GM12878 (cell line): ENCODE data around the gene CYP46A1.

ENCODE experiments used
- EZH2 ChIP-seq: IDR thresholded peaks from 2 replicates; pipeline ENCODE4 v1.6.1; 2012; ENCODE audit warnings: low read depth, mild to moderate bottlenecking, control low read depth, inconsistent platforms, low read length, borderline replicate concordance; ENCODE audit not compliant: control insufficient read depth
- POLR2A ChIP-seq: IDR thresholded peaks from 2 replicates; pipeline ENCODE4 v1.6.1; 2011; ENCODE audit warnings: low read depth, mild to moderate bottlenecking, low read length
- TAF1 ChIP-seq: IDR thresholded peaks from 2 replicates; pipeline ENCODE4 v1.6.1; 2011; ENCODE audit warnings: mild to moderate bottlenecking, low read depth, low read length, borderline replicate concordance
- TF ChIP-seq, protein P1 (sequence below), 3 experiments: IDR thresholded peaks in 2 of 3; conservative IDR thresholded peaks in 1 of 3; 2 replicates each; pipeline ENCODE4 v1.5.1; 2011; ENCODE audit warnings: low read depth in 3 of 3, low read length in 3 of 3, mild to moderate bottlenecking in 3 of 3, control low read depth in 2 of 3, moderate library complexity in 2 of 3, inconsistent platforms in 1 of 3, mixed read lengths in 1 of 3; ENCODE audit not compliant: control insufficient read depth in 2 of 3, insufficient read depth in 1 of 3; ENCODE audit errors: extremely low read depth in 1 of 3

- TF ChIP-seq TAF1 (no peak), POLR2A (no peak), EZH2 (no peak)
- TF ChIP-seq, protein P1, sequence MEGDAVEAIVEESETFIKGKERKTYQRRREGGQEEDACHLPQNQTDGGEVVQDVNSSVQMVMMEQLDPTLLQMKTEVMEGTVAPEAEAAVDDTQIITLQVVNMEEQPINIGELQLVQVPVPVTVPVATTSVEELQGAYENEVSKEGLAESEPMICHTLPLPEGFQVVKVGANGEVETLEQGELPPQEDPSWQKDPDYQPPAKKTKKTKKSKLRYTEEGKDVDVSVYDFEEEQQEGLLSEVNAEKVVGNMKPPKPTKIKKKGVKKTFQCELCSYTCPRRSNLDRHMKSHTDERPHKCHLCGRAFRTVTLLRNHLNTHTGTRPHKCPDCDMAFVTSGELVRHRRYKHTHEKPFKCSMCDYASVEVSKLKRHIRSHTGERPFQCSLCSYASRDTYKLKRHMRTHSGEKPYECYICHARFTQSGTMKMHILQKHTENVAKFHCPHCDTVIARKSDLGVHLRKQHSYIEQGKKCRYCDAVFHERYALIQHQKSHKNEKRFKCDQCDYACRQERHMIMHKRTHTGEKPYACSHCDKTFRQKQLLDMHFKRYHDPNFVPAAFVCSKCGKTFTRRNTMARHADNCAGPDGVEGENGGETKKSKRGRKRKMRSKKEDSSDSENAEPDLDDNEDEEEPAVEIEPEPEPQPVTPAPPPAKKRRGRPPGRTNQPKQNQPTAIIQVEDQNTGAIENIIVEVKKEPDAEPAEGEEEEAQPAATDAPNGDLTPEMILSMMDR (IDR thresholded peaks at IDR 0.05 in 2 of 3, conservative IDR thresholded peaks at IDR 0.05 in 1 of 3; ENCODE audit: control insufficient read depth in 2 of 3, extremely low read depth in 1 of 3, insufficient read depth in 1 of 3, low read depth in 3 of 3, low read length in 3 of 3): no peak
Observed at GRCh38 chr14:99728231-99728920, 44.3 kb downstream of the CYP46A1 start.
